ENCODE data around the gene CDCA5.

- TF ChIP-seq POLR2A (IDR thresholded peaks at IDR 0.05; ENCODE audit: low read depth, low read length) (no peak), CTCF (conservative IDR thresholded peaks at IDR 0.05; ENCODE audit: low read depth, low read length) (no peak), MAZ (IDR thresholded peaks at IDR 0.05; ENCODE audit: borderline replicate concordance, low read depth, low read length) (no peak), CEBPB (IDR thresholded peaks at IDR 0.05; ENCODE audit: low read depth, low read length) (no peak)
These were observed 4.0 kb upstream of the CDCA5 start for GRCh38 chr11:65087827-65088226.
